Measurements from ENCODE around the gene SERPINE3.

DNA sequence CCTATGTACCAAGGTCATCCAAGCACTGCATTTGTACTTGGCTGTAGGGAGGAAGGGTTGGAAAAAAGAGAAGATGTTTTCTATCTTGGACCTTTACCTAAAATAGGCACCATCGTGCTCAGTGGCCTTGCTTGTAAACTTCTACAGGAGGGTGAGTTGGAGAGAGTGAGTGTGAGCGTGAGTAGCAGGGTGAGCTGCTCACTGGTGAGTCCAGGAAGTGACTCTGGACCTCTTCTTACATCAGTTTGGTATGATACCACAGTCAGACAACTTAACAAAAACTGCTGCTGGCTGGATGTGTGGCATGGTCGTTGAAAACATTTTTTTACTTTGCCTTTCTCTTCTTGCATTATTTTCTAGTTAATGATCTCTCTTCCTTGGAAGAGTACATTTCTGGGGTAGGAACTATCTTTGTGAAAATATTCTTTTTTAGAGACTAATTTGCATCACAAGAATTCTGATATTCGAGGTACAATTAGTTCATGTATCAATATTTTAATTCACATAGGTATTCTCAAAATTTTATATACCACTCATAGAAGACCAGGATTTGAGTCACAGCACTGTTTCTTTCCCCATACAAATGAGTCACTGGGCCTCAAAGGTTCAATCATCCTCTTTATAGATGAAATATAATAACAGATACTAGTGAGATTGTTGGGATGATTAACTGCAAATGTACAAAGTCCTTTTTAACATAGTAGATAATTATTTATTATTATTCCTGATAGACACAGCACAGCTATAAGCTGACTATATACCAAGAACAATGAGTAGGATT is 651 bp downstream of the SERPINE3 start:
- TF ChIP-seq POLR2A (IDR thresholded peaks at IDR 0.05), result no peak
- TF ChIP-seq CTCF (IDR thresholded peaks at IDR 0.05), result no peak
- no peak for TF ChIP-seq EP300 (IDR thresholded peaks at IDR 0.05; ENCODE audit: low read depth)

Measured in transverse colon (tissue), 3 donors.